Measurements from ENCODE around the gene SLC7A5.

SLC7A5 gene

DNA sequence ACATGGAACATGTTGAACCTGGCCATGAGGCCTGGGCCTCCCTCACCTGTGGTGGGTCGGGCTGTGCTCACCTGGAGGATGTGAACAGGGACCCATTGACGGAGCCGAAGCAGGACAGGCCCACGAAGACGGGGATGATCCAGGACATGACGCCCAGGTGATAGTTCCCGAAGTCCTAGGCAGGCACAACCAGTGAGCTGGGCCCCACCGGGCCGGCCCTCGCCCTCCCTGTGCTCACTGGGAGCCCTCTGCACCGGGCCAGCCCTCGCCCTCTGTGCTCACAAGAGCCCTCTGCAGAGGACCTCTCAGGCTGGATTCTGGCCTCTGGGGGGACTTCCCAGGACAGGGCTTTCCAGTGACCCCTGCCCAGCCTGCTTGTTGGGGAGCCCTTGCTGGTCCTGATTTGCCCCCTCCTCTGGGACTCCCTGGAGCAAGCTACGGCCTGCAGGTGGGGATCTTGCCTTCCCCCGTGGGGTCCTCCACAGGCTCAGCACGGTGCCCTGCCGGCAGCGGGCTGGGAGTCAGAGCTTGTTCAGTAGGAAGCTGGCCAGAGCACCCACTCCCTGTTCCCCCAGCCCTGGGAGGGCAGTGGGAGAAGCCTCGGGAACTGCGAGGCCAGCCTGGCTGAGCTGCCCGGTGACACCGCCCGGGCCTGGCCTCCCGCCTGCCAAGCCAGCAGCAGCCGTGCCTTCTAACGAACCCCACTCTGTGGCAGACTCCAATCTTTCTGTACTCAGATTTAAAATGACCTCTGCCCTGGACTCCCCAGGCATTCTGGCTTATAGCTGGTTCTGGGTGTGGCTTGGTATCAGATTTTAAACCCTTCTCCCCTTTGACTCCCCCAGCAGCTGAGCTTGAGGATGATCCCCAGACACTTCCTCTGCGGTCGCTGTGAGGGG is 30.4 kb downstream of the SLC7A5 start:
- peaks cover 56% of the 10 kb centered on the region for H3K36me3 ChIP-seq (ENCODE audit: control insufficient read depth, insufficient read depth, low read length)
- TF ChIP-seq, protein P1, sequence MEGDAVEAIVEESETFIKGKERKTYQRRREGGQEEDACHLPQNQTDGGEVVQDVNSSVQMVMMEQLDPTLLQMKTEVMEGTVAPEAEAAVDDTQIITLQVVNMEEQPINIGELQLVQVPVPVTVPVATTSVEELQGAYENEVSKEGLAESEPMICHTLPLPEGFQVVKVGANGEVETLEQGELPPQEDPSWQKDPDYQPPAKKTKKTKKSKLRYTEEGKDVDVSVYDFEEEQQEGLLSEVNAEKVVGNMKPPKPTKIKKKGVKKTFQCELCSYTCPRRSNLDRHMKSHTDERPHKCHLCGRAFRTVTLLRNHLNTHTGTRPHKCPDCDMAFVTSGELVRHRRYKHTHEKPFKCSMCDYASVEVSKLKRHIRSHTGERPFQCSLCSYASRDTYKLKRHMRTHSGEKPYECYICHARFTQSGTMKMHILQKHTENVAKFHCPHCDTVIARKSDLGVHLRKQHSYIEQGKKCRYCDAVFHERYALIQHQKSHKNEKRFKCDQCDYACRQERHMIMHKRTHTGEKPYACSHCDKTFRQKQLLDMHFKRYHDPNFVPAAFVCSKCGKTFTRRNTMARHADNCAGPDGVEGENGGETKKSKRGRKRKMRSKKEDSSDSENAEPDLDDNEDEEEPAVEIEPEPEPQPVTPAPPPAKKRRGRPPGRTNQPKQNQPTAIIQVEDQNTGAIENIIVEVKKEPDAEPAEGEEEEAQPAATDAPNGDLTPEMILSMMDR (IDR thresholded peaks at IDR 0.05; ENCODE audit: insufficient read depth, low read length, poor library complexity, severe bottlenecking) = no peak

DNA sequence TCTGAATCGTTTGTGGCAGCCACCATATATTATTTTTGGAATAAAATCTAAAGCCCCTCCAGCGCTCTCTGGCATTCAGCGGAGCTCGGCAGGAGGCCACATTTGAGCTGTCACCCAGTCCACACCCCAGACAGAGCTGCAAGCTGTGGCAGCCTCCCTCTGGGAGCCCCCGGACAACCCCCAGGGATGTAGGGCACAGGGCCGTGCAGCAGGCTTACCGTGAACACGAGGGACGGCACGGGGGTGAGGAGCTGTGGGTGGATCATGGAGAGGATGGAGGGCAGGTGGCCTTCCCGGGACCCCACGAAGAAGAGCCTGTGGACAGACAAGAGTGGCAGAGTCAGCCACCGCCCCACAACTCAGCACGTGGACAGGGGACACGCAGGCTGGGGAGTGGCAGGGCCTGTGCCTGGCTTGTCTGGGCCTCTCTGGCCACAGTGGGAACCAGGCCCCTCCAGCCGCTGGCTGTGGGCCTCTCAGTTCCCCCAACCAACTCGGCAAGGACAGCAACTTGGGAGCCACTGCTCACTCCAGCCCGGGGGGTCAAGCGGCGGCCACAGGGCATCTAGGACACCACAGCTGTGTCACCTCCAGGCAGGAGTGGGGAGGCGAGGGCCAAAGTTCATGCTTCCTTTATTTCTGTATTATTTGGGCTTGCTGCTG is 31.5 kb downstream of the SLC7A5 start:
- no peak for DNase-seq (ENCODE audit: extremely low read depth, insufficient read length)
- peaks cover 56% of the 10 kb centered on the region for H3K36me3 ChIP-seq (ENCODE audit: control insufficient read depth, insufficient read depth, low read length)
- no peak overlapping the region for H3K4me3 ChIP-seq (replicated peaks; ENCODE audit: low read depth, low read length)
- TF ChIP-seq, protein P1 (IDR thresholded peaks at IDR 0.05; ENCODE audit: insufficient read depth, low read length, poor library complexity, severe bottlenecking) = no peak
- no peaks in the 10 kb centered on the region for H3K27me3 ChIP-seq (replicated peaks; ENCODE audit: control insufficient read depth, insufficient read depth, low read length)

More for the DNA sequence above, 30.4 kb downstream of the SLC7A5 start:
- no peak for DNase-seq (ENCODE audit: extremely low read depth, insufficient read length)
- Histone ChIP-seq H3K4me3 (replicated peaks; ENCODE audit: low read depth, low read length) (no peak overlapping the region), H3K27me3 (replicated peaks; ENCODE audit: control insufficient read depth, insufficient read depth, low read length) (no peaks in the 10 kb centered on the region)

DNA sequence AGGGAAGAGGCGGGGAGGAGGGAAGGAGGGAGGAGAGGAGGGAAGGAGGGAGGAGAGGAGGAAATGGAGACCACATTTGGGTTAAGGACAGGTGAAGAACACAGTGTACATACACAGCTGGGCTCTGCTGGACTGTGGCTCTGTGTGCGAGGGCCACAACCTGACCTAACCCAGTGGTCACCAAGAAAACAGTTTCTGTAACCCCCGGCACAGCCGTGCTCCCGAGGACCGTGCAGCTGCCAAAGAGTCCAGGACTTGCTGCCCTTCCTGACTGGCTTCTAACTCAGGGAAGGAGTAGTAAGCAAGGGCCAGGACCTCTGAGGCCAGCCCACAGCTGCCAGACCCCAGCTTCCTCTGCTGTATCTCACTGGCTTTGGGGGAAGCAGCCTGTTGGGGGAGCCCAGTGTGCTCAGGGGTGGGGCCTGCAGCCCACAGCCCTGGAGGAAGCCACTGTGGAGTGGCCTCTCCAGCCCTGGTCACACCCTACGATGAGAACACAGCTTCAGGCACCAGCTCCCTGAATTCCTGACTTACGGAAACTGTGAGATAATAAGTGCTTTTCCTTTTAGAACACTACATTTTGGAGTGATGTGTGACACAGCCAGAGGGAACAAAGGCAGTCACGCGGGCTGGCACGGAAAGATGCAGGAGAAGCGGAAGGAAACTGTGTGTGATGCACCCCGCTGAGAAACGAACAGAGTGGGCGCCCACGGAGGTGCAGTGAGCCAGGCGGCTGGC is 32.3 kb downstream of the SLC7A5 start:
- Histone ChIP-seq H3K4me3 (replicated peaks; ENCODE audit: low read depth, low read length) (no peak overlapping the region), H3K36me3 (ENCODE audit: control insufficient read depth, insufficient read depth, low read length) (peaks cover 58% of the 10 kb centered on the region), H3K27me3 (replicated peaks; ENCODE audit: control insufficient read depth, insufficient read depth, low read length) (no peaks in the 10 kb centered on the region)
- TF ChIP-seq, protein P1 (IDR thresholded peaks at IDR 0.05; ENCODE audit: insufficient read depth, low read length, poor library complexity, severe bottlenecking) = no peak
- no peak for DNase-seq (ENCODE audit: extremely low read depth, insufficient read length)

DNA sequence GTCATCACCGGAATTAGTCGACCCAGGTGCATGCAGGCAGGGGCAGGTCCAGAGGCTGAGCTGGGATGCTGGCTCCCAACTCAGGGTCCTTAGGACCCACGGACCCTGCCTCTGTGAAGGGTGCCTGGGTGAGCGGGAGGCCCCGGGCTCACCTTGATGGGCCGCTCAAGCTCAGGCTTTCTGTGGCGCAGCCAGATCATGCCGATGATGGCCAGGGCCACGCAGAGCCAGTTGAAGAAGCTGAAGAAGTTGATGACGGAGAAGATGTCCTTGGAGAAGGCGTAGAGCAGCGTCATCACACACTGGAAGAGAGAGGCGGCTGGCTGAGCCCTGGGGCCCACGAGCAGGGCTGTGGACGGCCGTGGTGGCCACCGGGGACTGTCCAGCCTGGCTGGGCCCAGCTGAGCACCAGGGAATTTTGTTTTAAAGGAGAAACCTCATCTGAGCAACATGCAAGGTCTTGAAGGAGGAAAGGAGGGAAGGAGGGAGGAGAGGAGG is 32.9 kb downstream of the SLC7A5 start:
- Histone ChIP-seq H3K27me3 (replicated peaks; ENCODE audit: control insufficient read depth, insufficient read depth, low read length) (no peaks in the 10 kb centered on the region), H3K36me3 (ENCODE audit: control insufficient read depth, insufficient read depth, low read length) (peaks cover 59% of the 10 kb centered on the region), H3K4me3 (replicated peaks; ENCODE audit: low read depth, low read length) (no peak overlapping the region)
- TF ChIP-seq, protein P1 (IDR thresholded peaks at IDR 0.05; ENCODE audit: insufficient read depth, low read length, poor library complexity, severe bottlenecking) = no peak
- DNase-seq (ENCODE audit: extremely low read depth, insufficient read length) = no peak

DNA sequence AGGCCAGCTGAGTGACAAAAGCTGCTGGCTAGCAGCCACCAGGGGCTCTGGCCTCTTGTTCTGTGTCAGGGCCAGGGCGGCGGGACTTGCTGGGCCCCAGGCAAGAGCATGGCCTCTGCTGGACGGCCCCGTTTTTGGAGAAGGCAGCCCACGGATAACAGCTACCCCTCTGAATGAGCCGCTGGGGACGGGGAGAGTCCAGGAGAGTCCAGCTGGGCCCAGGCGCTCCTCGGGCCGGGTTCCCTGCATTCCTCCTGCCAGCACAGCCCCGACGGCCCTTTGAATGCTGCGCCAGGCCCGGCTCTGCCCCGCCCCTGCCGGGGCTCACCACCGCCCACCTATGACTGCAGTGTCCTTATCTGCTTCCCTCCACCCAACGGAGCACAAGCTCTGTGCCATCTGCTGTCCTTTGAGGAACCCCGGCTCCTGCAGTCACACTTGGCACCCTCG is 33.4 kb downstream of the SLC7A5 start:
- TF ChIP-seq, protein P1 (IDR thresholded peaks at IDR 0.05; ENCODE audit: insufficient read depth, low read length, poor library complexity, severe bottlenecking) = no peak
- Histone ChIP-seq H3K4me3 (replicated peaks; ENCODE audit: low read depth, low read length) (no peak overlapping the region), H3K36me3 (ENCODE audit: control insufficient read depth, insufficient read depth, low read length) (peaks cover 59% of the 10 kb centered on the region), H3K27me3 (replicated peaks; ENCODE audit: control insufficient read depth, insufficient read depth, low read length) (no peaks in the 10 kb centered on the region)
- no peak for DNase-seq (ENCODE audit: extremely low read depth, insufficient read length)
